Endometrial microvascular endothelial cells (primary cell): Measurements from ENCODE around the gene TMED4. TPM values are rescaled to one million over a fixed set of nuclear protein-coding genes. Genes with fewer than 3 reads are reported as not detected.

ENCODE experiments used
- in situ Hi-C: cut with HindIII; loops from 2 replicates; pipeline ENCODE4 v1.10.0; 2017; ENCODE audit warnings: low sequenced_read_pairs, low pct_unique_long_range_greater_than_20kb; ENCODE audit errors: inconsistent ontology term
- total RNA-seq: library from RNA; depleted of rRNA; stranded (reverse); fragments of >200 nt; gene quantifications from one replicate; pipeline ENCODE4 v1.2.3, GENCODE V29; 2015; ENCODE audit errors: inconsistent ontology term

Gene TMED4
- total RNA-seq, 1 donor from 2014 or later = 141 TPM

DNA sequence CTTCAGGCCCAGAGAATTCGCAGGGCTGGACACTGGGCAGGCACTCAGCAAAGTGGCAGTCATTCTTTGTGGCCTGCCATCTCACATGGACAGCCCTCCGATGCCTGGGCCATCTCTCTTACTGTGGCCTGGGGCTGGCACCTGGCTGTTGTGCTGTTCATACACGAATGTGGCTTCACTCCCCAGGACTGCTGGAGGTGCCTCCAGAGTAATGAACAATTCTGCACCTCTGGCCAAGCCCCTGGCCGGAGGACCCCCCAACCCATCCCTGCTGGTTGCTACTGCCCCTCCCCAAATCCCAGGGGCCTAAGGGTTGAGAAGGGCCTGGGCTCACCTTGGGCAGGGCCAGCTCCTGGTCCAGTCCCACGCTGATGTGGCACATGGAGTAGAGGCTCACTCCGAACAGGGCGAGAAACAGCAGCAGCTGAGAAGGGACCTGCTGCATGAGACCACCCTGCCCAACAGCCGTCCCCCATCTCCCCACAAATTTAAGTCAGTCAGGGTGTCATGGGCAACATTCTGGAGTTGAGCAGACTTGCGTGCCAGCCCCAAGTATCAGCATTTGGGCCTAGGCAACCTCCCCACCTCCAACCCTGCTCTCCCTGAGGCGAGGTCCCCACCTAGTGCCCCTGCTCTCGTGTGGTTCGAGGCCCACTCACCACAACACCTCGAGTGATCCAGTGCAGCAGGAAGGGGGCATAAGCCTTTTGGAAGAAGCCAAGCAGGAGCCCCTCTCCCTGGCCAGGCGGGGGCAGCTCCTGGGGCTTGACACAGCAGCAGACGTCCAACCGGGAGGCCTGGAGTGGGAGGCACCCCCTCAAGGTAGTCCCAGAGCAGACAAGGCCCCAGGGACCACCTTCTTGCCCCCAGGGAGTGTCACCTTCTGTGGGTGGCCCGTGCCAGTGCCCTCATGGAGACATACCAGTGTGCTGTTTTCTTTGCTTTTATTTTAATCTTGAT, 50.3 kb downstream of the TMED4 start:
- in situ Hi-C loops = no loop called here

DNA sequence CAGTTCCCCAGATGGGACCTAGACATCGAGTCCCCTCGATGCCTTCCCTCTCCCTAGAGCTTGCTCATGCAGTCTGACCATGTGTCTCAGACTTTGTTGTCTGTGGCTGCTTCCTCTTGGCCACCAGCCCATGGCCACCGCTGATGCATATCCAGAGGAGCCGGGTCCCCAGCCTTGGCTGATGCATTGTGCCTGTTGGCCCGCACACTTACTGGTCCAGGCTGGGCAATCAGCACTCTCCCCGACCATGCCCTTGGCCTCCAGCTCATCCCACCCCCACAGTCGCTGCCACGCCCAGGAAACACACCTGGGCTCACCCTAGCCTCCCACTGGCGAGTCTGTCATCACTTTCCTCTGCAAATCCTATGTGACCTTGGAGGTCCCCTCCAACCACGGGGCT, 51.0 kb downstream of the TMED4 start:
- in situ Hi-C loops = no loop called here

Other genes starting within 250 kb of the TMED4 start
- gene NUDCD3, start 91.6 kb downstream of the TMED4 start, total RNA-seq = 89.1 TPM
- gene NPC1L1, start 40.9 kb downstream of the TMED4 start, total RNA-seq = not detected
- 89.1 TPM for gene DDX56, start 8.3 kb downstream of the TMED4 start, total RNA-seq
- gene OGDH, start 24.4 kb upstream of the TMED4 start, total RNA-seq = 116 TPM
- gene ZMIZ2, start 166.6 kb upstream of the TMED4 start, total RNA-seq = 25.4 TPM
- gene PPIA, start 214.4 kb upstream of the TMED4 start, total RNA-seq = 4,454 TPM